Measurements from ENCODE around the gene RMI2.

DNA sequence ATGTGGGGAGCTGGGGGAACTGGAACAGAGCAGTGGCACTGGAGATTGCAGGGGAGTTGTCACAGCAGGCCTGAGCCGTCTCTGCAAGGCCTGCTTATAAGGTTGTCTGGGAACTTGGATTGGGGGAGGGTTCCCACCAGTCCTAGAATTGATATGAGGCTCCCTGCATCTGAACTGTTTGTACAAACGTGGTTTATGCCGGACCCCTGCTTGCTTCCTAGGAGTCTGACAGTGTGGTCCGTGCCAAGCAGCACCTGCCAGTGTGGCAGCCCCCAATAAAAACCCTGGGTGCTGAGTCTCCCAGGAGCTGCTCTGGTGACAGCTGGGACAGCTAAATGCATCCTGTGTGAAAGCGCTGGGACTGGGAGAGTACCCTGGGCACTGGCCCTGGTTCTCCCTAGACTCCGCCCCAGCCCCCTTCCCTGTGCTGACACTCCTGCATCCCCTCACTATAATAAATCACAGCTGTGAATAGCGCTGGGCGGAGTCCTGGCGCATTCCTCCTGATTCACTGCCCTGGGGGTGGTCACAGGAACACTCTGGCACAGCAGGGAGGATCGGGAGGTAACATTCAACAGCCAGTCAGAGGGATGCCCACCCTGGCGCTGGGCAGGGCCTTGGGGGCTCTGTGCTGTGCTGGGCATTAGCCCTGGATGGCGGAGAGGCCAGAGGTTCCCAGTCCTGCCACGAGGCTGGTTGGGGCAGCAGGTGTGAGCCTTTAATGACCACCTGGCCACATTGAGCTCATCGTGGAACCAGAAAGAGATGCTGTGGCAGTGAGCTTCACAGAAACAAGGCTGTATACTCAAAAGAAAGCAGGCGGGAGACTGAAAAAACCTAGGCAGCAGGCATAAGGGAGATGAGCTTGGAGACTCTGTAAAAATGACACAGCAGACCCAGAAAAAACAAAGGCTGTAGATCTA lies 45.6 kb downstream of the RMI2 start:
- TF ChIP-seq POLR2AphosphoS2 (conservative IDR thresholded peaks at IDR 0.05; ENCODE audit: low read length) (no peak), CHD2 (IDR thresholded peaks at IDR 0.05; ENCODE audit: low read length, partially characterized antibody) (no peak), EHMT2 (IDR thresholded peaks at IDR 0.05; ENCODE audit: low read depth) (no peak)
